Measurements from ENCODE around the gene ABHD10. TPM values are rescaled to one million over a fixed set of nuclear protein-coding genes. Genes with fewer than 3 reads are reported as not detected.

Gene ABHD10
- total RNA-seq, 1 experiment from 2014 or later: 52.4 TPM

GRCh38 chr3:111981457-111981763, 2.6 kb downstream of the ABHD10 start:
- Histone ChIP-seq H3K4me3 (ENCODE audit: low read length) (no peak overlapping the region), H3K27me3 (ENCODE audit: low read length) (no peaks in the 10 kb centered on the region), H3K9me3 (ENCODE audit: low read length) (no peaks in the 10 kb centered on the region), H3K79me2 (ENCODE audit: low read length) (peaks cover 67% of the 10 kb centered on the region), H3K4me2 (ENCODE audit: low read depth, low read length, poor library complexity, severe bottlenecking) (peak overlapping the region; percentile 83), H3K4me1 (ENCODE audit: low read length) (peaks cover 37% of the 10 kb centered on the region), H3K9me2 (replicated peaks; ENCODE audit: insufficient read depth, low read length) (no peaks in the 10 kb centered on the region), H3K9ac (ENCODE audit: low read length) (no peak overlapping the region), H4K20me1 (ENCODE audit: insufficient read depth, low read depth, low read length) (no peaks in the 10 kb centered on the region), H3K27ac (ENCODE audit: low read length) (no peak overlapping the region), H2AFZ (ENCODE audit: low read length) (no peak overlapping the region), H3K36me3 (ENCODE audit: insufficient read depth, low read length) (peaks cover 25% of the 10 kb centered on the region)
- no peak for DNase-seq

- Histone ChIP-seq H3K36me3 (ENCODE audit: insufficient read depth, low read length) (peaks cover 37% of the 10 kb centered on the region), H3K4me3 (ENCODE audit: low read length) (no peak overlapping the region), H3K9me2 (replicated peaks; ENCODE audit: insufficient read depth, low read length) (no peaks in the 10 kb centered on the region), H3K9me3 (ENCODE audit: low read length) (no peaks in the 10 kb centered on the region), H3K79me2 (ENCODE audit: low read length) (peaks cover 73% of the 10 kb centered on the region), H3K27ac (ENCODE audit: low read length) (no peak overlapping the region), H3K9ac (ENCODE audit: low read length) (no peak overlapping the region), H4K20me1 (ENCODE audit: insufficient read depth, low read depth, low read length) (no peaks in the 10 kb centered on the region), H2AFZ (ENCODE audit: low read length) (no peak overlapping the region), H3K27me3 (ENCODE audit: low read length) (no peaks in the 10 kb centered on the region), H3K4me2 (ENCODE audit: low read depth, low read length, poor library complexity, severe bottlenecking) (no peak overlapping the region), H3K4me1 (ENCODE audit: low read length) (peaks cover 35% of the 10 kb centered on the region)
- no peak for DNase-seq
Observed at GRCh38 chr3:111984636-111985298, 5.9 kb downstream of the ABHD10 start.

GRCh38 chr3:111986800-111987199, 8.0 kb downstream of the ABHD10 start:
- H3K79me2 ChIP-seq (ENCODE audit: low read length): peaks cover 58% of the 10 kb centered on the region
- no peak for DNase-seq
- H3K27ac ChIP-seq (ENCODE audit: low read length): no peak overlapping the region
- no peak overlapping the region for H3K4me2 ChIP-seq (ENCODE audit: low read depth, low read length, poor library complexity, severe bottlenecking)
- no peak overlapping the region for H2AFZ ChIP-seq (ENCODE audit: low read length)
- no peaks in the 10 kb centered on the region for H4K20me1 ChIP-seq (ENCODE audit: insufficient read depth, low read depth, low read length)
- no peak overlapping the region for H3K4me3 ChIP-seq (ENCODE audit: low read length)
- H3K9me2 ChIP-seq (replicated peaks; ENCODE audit: insufficient read depth, low read length): no peaks in the 10 kb centered on the region
- no peak overlapping the region for H3K9ac ChIP-seq (ENCODE audit: low read length)
- H3K4me1 ChIP-seq (ENCODE audit: low read length): peaks cover 15% of the 10 kb centered on the region
- H3K27me3 ChIP-seq (ENCODE audit: low read length): no peaks in the 10 kb centered on the region
- H3K36me3 ChIP-seq (ENCODE audit: insufficient read depth, low read length): peaks cover 44% of the 10 kb centered on the region
- H3K9me3 ChIP-seq (ENCODE audit: low read length): no peaks in the 10 kb centered on the region

- H3K9me2 ChIP-seq (replicated peaks; ENCODE audit: insufficient read depth, low read length): no peaks in the 10 kb centered on the region
- peaks cover 34% of the 10 kb centered on the region for H3K79me2 ChIP-seq (ENCODE audit: low read length)
- peaks cover 3% of the 10 kb centered on the region; the same call in 1 of the 2 replicates for H3K4me1 ChIP-seq (ENCODE audit: low read length)
- H3K36me3 ChIP-seq (ENCODE audit: insufficient read depth, low read length): peaks cover 28% of the 10 kb centered on the region; the same call in 1 of the 2 replicates
- H3K4me2 ChIP-seq (ENCODE audit: low read depth, low read length, poor library complexity, severe bottlenecking): peak overlapping the region; percentile 4
- peak; percentile 83 for DNase-seq
- H3K27me3 ChIP-seq (ENCODE audit: low read length): no peaks in the 10 kb centered on the region
- H3K4me3 ChIP-seq (ENCODE audit: low read length): no peak overlapping the region
- H4K20me1 ChIP-seq (ENCODE audit: insufficient read depth, low read depth, low read length): no peaks in the 10 kb centered on the region
- H2AFZ ChIP-seq (ENCODE audit: low read length): no peak overlapping the region
- no peaks in the 10 kb centered on the region for H3K9me3 ChIP-seq (ENCODE audit: low read length)
- no peak overlapping the region for H3K9ac ChIP-seq (ENCODE audit: low read length)
- no peak overlapping the region for H3K27ac ChIP-seq (ENCODE audit: low read length)
Observed at GRCh38 chr3:111989061-111989678, 10.3 kb downstream of the ABHD10 start.

GRCh38 chr3:111993038-111993437, 14.2 kb downstream of the ABHD10 start:
- no peaks in the 10 kb centered on the region for H3K9me3 ChIP-seq (ENCODE audit: low read length)
- no peaks in the 10 kb centered on the region for H3K27me3 ChIP-seq (ENCODE audit: low read length)
- no peak overlapping the region for H3K9ac ChIP-seq (ENCODE audit: low read length)
- DNase-seq: no peak
- H3K4me2 ChIP-seq (ENCODE audit: low read depth, low read length, poor library complexity, severe bottlenecking): no peak overlapping the region
- no peaks in the 10 kb centered on the region for H3K9me2 ChIP-seq (replicated peaks; ENCODE audit: insufficient read depth, low read length)
- H3K36me3 ChIP-seq (ENCODE audit: insufficient read depth, low read length): peaks cover 19% of the 10 kb centered on the region; the same call in 1 of the 2 replicates
- peaks cover 9% of the 10 kb centered on the region for H3K4me1 ChIP-seq (ENCODE audit: low read length)
- H3K4me3 ChIP-seq (ENCODE audit: low read length): no peak overlapping the region
- H4K20me1 ChIP-seq (ENCODE audit: insufficient read depth, low read depth, low read length): no peaks in the 10 kb centered on the region
- H3K27ac ChIP-seq (ENCODE audit: low read length): no peak overlapping the region
- H2AFZ ChIP-seq (ENCODE audit: low read length): no peak overlapping the region
- peaks cover 17% of the 10 kb centered on the region for H3K79me2 ChIP-seq (ENCODE audit: low read length)

- H3K4me2 ChIP-seq (ENCODE audit: low read depth, low read length, poor library complexity, severe bottlenecking): peak within 1 kb of the TSS; percentile 74
Observed at GRCh38 chr3:111998636-111999483, 20.0 kb downstream of the ABHD10 start, which contains the start of gene TAGLN3. TAGLN3 (plus strand) TSS chr3:111998922; CDS start chr3:111999423, 501 bp downstream.

GRCh38 chr3:111999484-112000324, 20.9 kb downstream of the ABHD10 start:
- peak overlapping the region; percentile 74 for H3K4me2 ChIP-seq (ENCODE audit: low read depth, low read length, poor library complexity, severe bottlenecking)
- H3K4me3 ChIP-seq (ENCODE audit: low read length): peak overlapping the region; percentile 48; the same call in 1 of the 2 replicates

More at GRCh38 chr3:111998636-111999483, 20.0 kb downstream of the ABHD10 start, which contains the start of gene TAGLN3:
- peak within 1 kb of the TSS; percentile 48; the same call in 1 of the 2 replicates for H3K4me3 ChIP-seq (ENCODE audit: low read length)
- no peaks in the 10 kb centered on the region for H3K79me2 ChIP-seq (ENCODE audit: low read length)
- no peak within 1 kb of the TSS for H3K27ac ChIP-seq (ENCODE audit: low read length)
- no peak for DNase-seq
- peak within 1 kb of the TSS; percentile 92 for H2AFZ ChIP-seq (ENCODE audit: low read length)
- no peaks in the 10 kb centered on the region for H3K36me3 ChIP-seq (ENCODE audit: insufficient read depth, low read length)
- no peaks in the 10 kb centered on the region for H4K20me1 ChIP-seq (ENCODE audit: insufficient read depth, low read depth, low read length)
- no peaks in the 10 kb centered on the region for H3K9me2 ChIP-seq (replicated peaks; ENCODE audit: insufficient read depth, low read length)
- peaks cover 15% of the 10 kb centered on the region for H3K4me1 ChIP-seq (ENCODE audit: low read length)
- H3K27me3 ChIP-seq (ENCODE audit: low read length): no peaks in the 10 kb centered on the region
- peak within 1 kb of the TSS; percentile 45 for H3K9ac ChIP-seq (ENCODE audit: low read length)
- H3K9me3 ChIP-seq (ENCODE audit: low read length): no peaks in the 10 kb centered on the region

More at GRCh38 chr3:111999484-112000324, 20.9 kb downstream of the ABHD10 start:
- no peak overlapping the region for H3K27ac ChIP-seq (ENCODE audit: low read length)
- no peaks in the 10 kb centered on the region for H3K36me3 ChIP-seq (ENCODE audit: insufficient read depth, low read length)
- no peak overlapping the region; the same call in 1 of the 2 replicates for H2AFZ ChIP-seq (ENCODE audit: low read length)
- H3K9me2 ChIP-seq (replicated peaks; ENCODE audit: insufficient read depth, low read length): no peaks in the 10 kb centered on the region
- H3K9ac ChIP-seq (ENCODE audit: low read length): no peak overlapping the region
- no peaks in the 10 kb centered on the region for H3K9me3 ChIP-seq (ENCODE audit: low read length)
- H4K20me1 ChIP-seq (ENCODE audit: insufficient read depth, low read depth, low read length): no peaks in the 10 kb centered on the region
- H3K4me1 ChIP-seq (ENCODE audit: low read length): peaks cover 15% of the 10 kb centered on the region
- H3K79me2 ChIP-seq (ENCODE audit: low read length): no peaks in the 10 kb centered on the region
- H3K27me3 ChIP-seq (ENCODE audit: low read length): no peaks in the 10 kb centered on the region
- DNase-seq: no peak
